ENCODE data around the gene TMEM72.

TMEM72 gene

GRCh38 chr10:44984671-44985101 is 73.5 kb downstream of the TMEM72 start:
- no peaks in the 10 kb centered on the region for H3K9me3 ChIP-seq
- intact Hi-C loops (cut with DNase I; ENCODE audit: low total_unique reads), result loop anchor here (5.0 kb wide), 1 partner anchor 1012 kb away; no protein-coding TSS in a partner anchor
- H3K27ac ChIP-seq, result peak overlapping the region; percentile 90 to 96
- no peak overlapping the region for H3K4me3 ChIP-seq
- H3K27me3 ChIP-seq, result no peaks in the 10 kb centered on the region
- TF ChIP-seq, protein P1, sequence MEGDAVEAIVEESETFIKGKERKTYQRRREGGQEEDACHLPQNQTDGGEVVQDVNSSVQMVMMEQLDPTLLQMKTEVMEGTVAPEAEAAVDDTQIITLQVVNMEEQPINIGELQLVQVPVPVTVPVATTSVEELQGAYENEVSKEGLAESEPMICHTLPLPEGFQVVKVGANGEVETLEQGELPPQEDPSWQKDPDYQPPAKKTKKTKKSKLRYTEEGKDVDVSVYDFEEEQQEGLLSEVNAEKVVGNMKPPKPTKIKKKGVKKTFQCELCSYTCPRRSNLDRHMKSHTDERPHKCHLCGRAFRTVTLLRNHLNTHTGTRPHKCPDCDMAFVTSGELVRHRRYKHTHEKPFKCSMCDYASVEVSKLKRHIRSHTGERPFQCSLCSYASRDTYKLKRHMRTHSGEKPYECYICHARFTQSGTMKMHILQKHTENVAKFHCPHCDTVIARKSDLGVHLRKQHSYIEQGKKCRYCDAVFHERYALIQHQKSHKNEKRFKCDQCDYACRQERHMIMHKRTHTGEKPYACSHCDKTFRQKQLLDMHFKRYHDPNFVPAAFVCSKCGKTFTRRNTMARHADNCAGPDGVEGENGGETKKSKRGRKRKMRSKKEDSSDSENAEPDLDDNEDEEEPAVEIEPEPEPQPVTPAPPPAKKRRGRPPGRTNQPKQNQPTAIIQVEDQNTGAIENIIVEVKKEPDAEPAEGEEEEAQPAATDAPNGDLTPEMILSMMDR (IDR thresholded peaks at IDR 0.05), result no peak
- H3K36me3 ChIP-seq, result peaks cover 0 to 22% (median 4%) of the 10 kb centered on the region in 3 donors
- DNase-seq, result peak; percentile 19 to 65
- peaks cover 11 to 90% (median 74%) of the 10 kb centered on the region in 4 donors for H3K4me1 ChIP-seq

- peak overlapping the region; percentile 90 to 96 for H3K27ac ChIP-seq
- intact Hi-C loops (cut with DNase I; ENCODE audit: low total_unique reads), result no loop called here
- peak; percentile 36 to 66 for DNase-seq
- no peaks in the 10 kb centered on the region for H3K27me3 ChIP-seq
- peaks cover 0 to 26% (median 4%) of the 10 kb centered on the region in 3 donors for H3K36me3 ChIP-seq
- TF ChIP-seq, protein P1 (IDR thresholded peaks at IDR 0.05), result no peak
- peaks cover 11 to 85% (median 68%) of the 10 kb centered on the region in 4 donors for H3K4me1 ChIP-seq
- no peaks in the 10 kb centered on the region for H3K9me3 ChIP-seq
- no peak overlapping the region for H3K4me3 ChIP-seq
Observed at GRCh38 chr10:44985175-44985681, 74.1 kb downstream of the TMEM72 start.

- no peaks in the 10 kb centered on the region for H3K9me3 ChIP-seq
- H3K27me3 ChIP-seq, result no peaks in the 10 kb centered on the region
- TF ChIP-seq, protein P1 (IDR thresholded peaks at IDR 0.05), result no peak
- peaks cover 0 to 26% (median 4%) of the 10 kb centered on the region in 3 donors for H3K36me3 ChIP-seq
- H3K4me3 ChIP-seq, result no peak overlapping the region
- peak in 1 of 2 donors; percentile 9 for DNase-seq
- H3K4me1 ChIP-seq, result peaks cover 2 to 80% (median 64%) of the 10 kb centered on the region in 4 donors
- intact Hi-C loops (cut with DNase I; ENCODE audit: low total_unique reads), result no loop called here
- peak overlapping the region; percentile 90 to 96 for H3K27ac ChIP-seq
Observed at GRCh38 chr10:44986179-44986578, 75.0 kb downstream of the TMEM72 start.

Data from tibial artery (tissue), 4 donors.